GM23338 (cell line): ENCODE results near the gene HSD3B7. TPM values are rescaled to one million over a fixed set of nuclear protein-coding genes. Genes with fewer than 3 reads are reported as not detected.
"Not testable (repeated sequence)": the region's sequence is repeated elsewhere in the genome, so short reads cannot be mapped to it uniquely, and the experiment has no call there.

Experiments
- ATAC-seq: fragments of 200-7000 bp; cut with Tn5 transposase; 3 replicates; pipeline ENCODE4 v1.9.1; 2020
- DNase-seq: peaks from one replicate; pipeline ENCODE4 v3.0.0-alpha.2; 2015; ENCODE audit warnings: low spot score
- H2AFZ ChIP-seq: fragments of 200-600 bp; sonication (generic); 2 replicates; pipeline ENCODE4 v1.8.0; 2016; ENCODE audit warnings: antibody characterized with exemption, mild to moderate bottlenecking, moderate library complexity
- H3F3A ChIP-seq: fragments of 200-600 bp; sonication (generic); replicated peaks from 2 replicates; pipeline ENCODE4 v1.8.0; 2017; ENCODE audit warnings: antibody characterized with exemption, mixed run types, low read depth
- H3K27ac ChIP-seq: fragments of 200-600 bp; sonication (generic); 2 replicates; pipeline ENCODE4 v1.6.1; 2016; ENCODE audit warnings: low read depth
- H3K27me3 ChIP-seq: fragments of 200-600 bp; sonication (generic); 2 replicates; pipeline ENCODE4 v1.8.0; 2016; ENCODE audit warnings: mild to moderate bottlenecking, mixed run types, moderate library complexity; ENCODE audit not compliant: insufficient read depth
- H3K36me3 ChIP-seq: fragments of 200-600 bp; sonication (generic); 2 replicates; pipeline ENCODE4 v1.8.0; 2016; ENCODE audit warnings: mild to moderate bottlenecking; ENCODE audit not compliant: insufficient read depth
- H3K4me1 ChIP-seq: fragments of 200-600 bp; sonication (generic); 2 replicates; pipeline ENCODE4 v1.8.0; 2016; ENCODE audit warnings: mild to moderate bottlenecking, moderate library complexity; ENCODE audit not compliant: insufficient read depth
- H3K4me2 ChIP-seq: fragments of 200-600 bp; sonication (generic); 2 replicates; pipeline ENCODE4 v1.7.1; 2017; ENCODE audit warnings: mixed run types
- H3K4me3 ChIP-seq: fragments of 200-600 bp; sonication (generic); 2 replicates; pipeline ENCODE4 v1.6.1; 2016; ENCODE audit warnings: mixed run types
- H3K79me2 ChIP-seq: fragments of 200-600 bp; sonication (generic); replicated peaks from 2 replicates; pipeline ENCODE4 v1.8.0; 2017; ENCODE audit warnings: mild to moderate bottlenecking; ENCODE audit not compliant: insufficient read depth
- H3K9me2 ChIP-seq: fragments of 200-600 bp; sonication (generic); 2 replicates; pipeline ENCODE4 v1.8.0; 2017; ENCODE audit not compliant: insufficient read depth
- H4K20me1 ChIP-seq: fragments of 200-600 bp; sonication (generic); replicated peaks from 2 replicates; pipeline ENCODE4 v1.8.0; 2017; ENCODE audit warnings: mild to moderate bottlenecking; ENCODE audit not compliant: insufficient read depth
- H3K27ac Mint-ChIP-seq: 2 replicates; pipeline ENCODE4 v1.8.0; 2020; ENCODE audit warnings: inconsistent platforms, mild to moderate bottlenecking, moderate library complexity, mixed read lengths
- H3K27me3 Mint-ChIP-seq: 3 replicates; pipeline ENCODE4 v1.8.0; 2022; ENCODE audit warnings: low read depth, mild to moderate bottlenecking, moderate library complexity, mixed read lengths, inconsistent platforms; ENCODE audit not compliant: insufficient read depth, poor library complexity
- H3K36me3 Mint-ChIP-seq: 3 replicates; pipeline ENCODE4 v1.8.0; 2021; ENCODE audit warnings: low read depth, mild to moderate bottlenecking, inconsistent platforms, moderate library complexity, mixed read lengths
- H3K4me1 Mint-ChIP-seq: 3 replicates; pipeline ENCODE4 v1.8.0; 2020; ENCODE audit warnings: mild to moderate bottlenecking, inconsistent platforms, mixed read lengths
- H3K4me3 Mint-ChIP-seq: 3 replicates; pipeline ENCODE4 v1.8.0; 2021; ENCODE audit warnings: moderate library complexity, mild to moderate bottlenecking, inconsistent platforms, mixed read lengths
- H3K9me3 Mint-ChIP-seq: 3 replicates; pipeline ENCODE4 v1.8.0; 2020; ENCODE audit warnings: moderate library complexity, mild to moderate bottlenecking, inconsistent platforms, mixed read lengths
- CTCF ChIP-seq, 2 experiments: fragments of 200-600 bp in 1 of 2; sonication (generic) in 1 of 2; conservative IDR thresholded peaks; 2 replicates each; pipeline versions ENCODE4 v1.5.1 to v1.6.1; 2016 to 2017; ENCODE audit warnings: antibody characterized with exemption in 2 of 2, low read depth in 2 of 2, mild to moderate bottlenecking in 2 of 2, moderate library complexity in 1 of 2
- ETS1 ChIP-seq: IDR thresholded peaks from 2 replicates; pipeline ENCODE4 v1.6.1; 2016; ENCODE audit warnings: antibody characterized with exemption
- EZH2 ChIP-seq: fragments of 200-600 bp; sonication (generic); IDR thresholded peaks from one replicate; pipeline ENCODE4 v1.8.0; 2017; ENCODE audit warnings: antibody characterized with exemption, mild to moderate bottlenecking, low read depth; ENCODE audit not compliant: unreplicated experiment
- EZH2phosphoT487 ChIP-seq: fragments of 200-600 bp; sonication (generic); IDR thresholded peaks from one replicate; pipeline ENCODE4 v1.8.1; 2018; ENCODE audit warnings: antibody characterized with exemption; ENCODE audit not compliant: unreplicated experiment
- NANOG ChIP-seq: IDR thresholded peaks from 2 replicates; pipeline ENCODE4 v1.6.1; 2016; ENCODE audit warnings: antibody characterized with exemption, borderline replicate concordance
- STAT1 ChIP-seq: IDR thresholded peaks from one replicate; pipeline ENCODE4 v1.6.1; 2016; ENCODE audit warnings: antibody characterized with exemption; ENCODE audit not compliant: unreplicated experiment
- ZNF331 ChIP-seq: fragments of 250-450 bp; sonication (Bioruptor Pico); IDR thresholded peaks from 2 replicates; pipeline ENCODE4 v1.5.0; 2020; ENCODE audit warnings: low read depth, mild to moderate bottlenecking, moderate library complexity
- ZNF462 ChIP-seq: fragments of 250-450 bp; sonication (Bioruptor Pico); IDR thresholded peaks from 2 replicates; pipeline ENCODE4 v1.5.0; 2020; ENCODE audit warnings: mild to moderate bottlenecking, moderate library complexity
- polyA plus RNA-seq: library from polyadenylated mRNA; unstranded; fragments of >200 nt; fragmentation: Nextera tagmentation; extraction: Ambion mirVana; gene quantifications from 2 replicates; pipeline ENCODE4 v1.2.1, GENCODE V29; 2016
- total RNA-seq: library from RNA; depleted of rRNA; stranded (reverse); fragments of >200 nt; shearing (Covaris generic); gene quantifications from 2 replicates; pipeline ENCODE4 v1.2.3, GENCODE V29; 2014

The HSD3B7 gene
- total and polyA plus RNA-seq, 2 experiments from 2014 or later: 4.3 to 12.2 TPM

GRCh38 chr16:30937692-30938091, 47.3 kb upstream of the HSD3B7 start (continued):
- TF ChIP-seq ZNF462 (CRISPR knock-in tag) (no peak), NANOG (no peak), ETS1 (no peak), EZH2 (no peak), EZH2phosphoT487 (no peak), CTCF (conservative IDR thresholded peaks at IDR 0.05; ENCODE audit: low read depth in 2 of 2) (no peak), STAT1 (no peak), ZNF331 (CRISPR knock-in tag) (no peak)

GRCh38 chr16:30939571-30939970, 45.4 kb upstream of the HSD3B7 start:
- H3K4me1 ChIP-seq, H2AFZ ChIP-seq, ATAC-seq, H3K27me3 ChIP-seq, H3K27ac Mint-ChIP-seq, H3K9me2 ChIP-seq, H3K4me3 ChIP-seq, H3K9me3 Mint-ChIP-seq, H3K27ac ChIP-seq, H3K4me2 ChIP-seq, H3K4me3 Mint-ChIP-seq, DNase-seq: not testable (repeated sequence)
- Mint-ChIP-seq H3K27me3 (peaks cover 17% of the 10 kb centered on the region), H3K36me3 (peaks cover 76% of the 10 kb centered on the region), H3K4me1 (peaks cover 18% of the 10 kb centered on the region)
- peaks cover 15% of the 10 kb centered on the region for H3K36me3 ChIP-seq
- peaks cover 18% of the 10 kb centered on the region for H3F3A ChIP-seq
- H3K79me2 ChIP-seq: peaks cover 14% of the 10 kb centered on the region; the same call in 1 of the 2 replicates
- peaks cover 14% of the 10 kb centered on the region for H4K20me1 ChIP-seq
